Osteoblast (primary cell): ENCODE measurements around the gene DNASE1L3. TPM values are rescaled to one million over a fixed set of nuclear protein-coding genes. Genes with fewer than 3 reads are reported as not detected.

Experiments
- DNase-seq: peaks from one replicate; pipeline ENCODE4 v3.0.0; 2011; ENCODE audit warnings: low spot score, mixed read lengths; ENCODE audit not compliant: insufficient read length; ENCODE audit errors: missing footprints
- H2AFZ ChIP-seq: 2 replicates; pipeline ENCODE4 v1.6.0; 2011; ENCODE audit warnings: mild to moderate bottlenecking, low read length
- H3K27ac ChIP-seq: 2 replicates; pipeline ENCODE4 v1.5.1; 2011; ENCODE audit warnings: mild to moderate bottlenecking, low read depth, low read length, moderate library complexity
- H3K27me3 ChIP-seq: 2 replicates; pipeline ENCODE4 v1.6.0; 2012; ENCODE audit warnings: mild to moderate bottlenecking, control low read depth, inconsistent platforms, low read length, moderate library complexity; ENCODE audit not compliant: insufficient read depth
- H3K36me3 ChIP-seq: 2 replicates; pipeline ENCODE4 v1.5.1; 2011; ENCODE audit warnings: mild to moderate bottlenecking, low read length, control low read depth, moderate library complexity; ENCODE audit not compliant: insufficient read depth
- H3K4me1 ChIP-seq: 2 replicates; pipeline ENCODE4 v1.5.1; 2011; ENCODE audit warnings: mild to moderate bottlenecking, low read length, control low read depth, moderate library complexity; ENCODE audit not compliant: insufficient read depth
- H3K4me2 ChIP-seq: 2 replicates; pipeline ENCODE4 v1.6.0; 2011; ENCODE audit warnings: mild to moderate bottlenecking, low read length; ENCODE audit not compliant: insufficient read depth
- H3K4me3 ChIP-seq: fragments of 200-600 bp; sonication (generic); 3 replicates; pipeline ENCODE4 v1.5.1; 2012; ENCODE audit warnings: mild to moderate bottlenecking, low read length, inconsistent platforms; ENCODE audit not compliant: insufficient read depth
- H3K79me2 ChIP-seq: 2 replicates; pipeline ENCODE4 v1.6.0; 2012; ENCODE audit warnings: mild to moderate bottlenecking, low read length, control low read depth, inconsistent platforms; ENCODE audit not compliant: insufficient read depth
- H3K9me3 ChIP-seq: 2 replicates; pipeline ENCODE4 v1.5.1; 2011; ENCODE audit warnings: low read depth, low read length, control low read depth
- H4K20me1 ChIP-seq: 2 replicates; pipeline ENCODE4 v1.6.0; 2012; ENCODE audit warnings: mild to moderate bottlenecking, low read length, control low read depth; ENCODE audit not compliant: insufficient read depth
- total RNA-seq: library from RNA; depleted of rRNA; stranded (reverse); fragments of >200 nt; gene quantifications from 2 replicates; pipeline ENCODE4 v1.2.3, GENCODE V29; 2012
- TF ChIP-seq, protein P1 (sequence below): IDR thresholded peaks from 2 replicates; pipeline ENCODE4 v1.5.1; 2011; ENCODE audit warnings: mild to moderate bottlenecking, low read depth, low read length, moderate library complexity; ENCODE audit errors: extremely low read depth

Gene DNASE1L3
- total RNA-seq, 1 donor = not detected

DNA sequence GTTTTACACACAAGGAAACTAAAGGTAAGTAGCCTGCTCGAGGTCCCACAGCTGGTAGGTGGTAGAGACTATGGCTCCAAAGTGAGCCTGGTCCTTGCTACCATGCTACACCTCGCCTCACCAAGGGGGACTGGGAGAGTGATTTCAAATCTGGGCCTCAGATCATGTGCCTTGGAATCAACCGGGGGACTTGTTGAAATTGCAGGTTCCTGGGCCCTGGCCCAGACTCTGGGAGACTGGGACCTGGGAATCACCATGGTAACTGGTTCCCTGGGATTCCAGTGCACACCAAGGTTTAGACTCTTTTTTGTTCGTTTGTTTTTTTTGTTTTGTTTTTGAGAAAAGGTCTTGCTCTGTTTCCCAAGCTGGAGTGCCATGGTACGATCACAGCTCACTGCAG lies 21.1 kb downstream of the DNASE1L3 start:
- Histone ChIP-seq H2AFZ (no peak overlapping the region), H3K4me1 (no peaks in the 10 kb centered on the region), H3K27me3 (no peaks in the 10 kb centered on the region), H4K20me1 (no peaks in the 10 kb centered on the region), H3K27ac (no peak overlapping the region), H3K79me2 (no peaks in the 10 kb centered on the region), H3K4me3 (no peak overlapping the region), H3K4me2 (no peak overlapping the region), H3K36me3 (no peaks in the 10 kb centered on the region), H3K9me3 (no peaks in the 10 kb centered on the region)
- no peak for DNase-seq
- TF ChIP-seq, protein P1, sequence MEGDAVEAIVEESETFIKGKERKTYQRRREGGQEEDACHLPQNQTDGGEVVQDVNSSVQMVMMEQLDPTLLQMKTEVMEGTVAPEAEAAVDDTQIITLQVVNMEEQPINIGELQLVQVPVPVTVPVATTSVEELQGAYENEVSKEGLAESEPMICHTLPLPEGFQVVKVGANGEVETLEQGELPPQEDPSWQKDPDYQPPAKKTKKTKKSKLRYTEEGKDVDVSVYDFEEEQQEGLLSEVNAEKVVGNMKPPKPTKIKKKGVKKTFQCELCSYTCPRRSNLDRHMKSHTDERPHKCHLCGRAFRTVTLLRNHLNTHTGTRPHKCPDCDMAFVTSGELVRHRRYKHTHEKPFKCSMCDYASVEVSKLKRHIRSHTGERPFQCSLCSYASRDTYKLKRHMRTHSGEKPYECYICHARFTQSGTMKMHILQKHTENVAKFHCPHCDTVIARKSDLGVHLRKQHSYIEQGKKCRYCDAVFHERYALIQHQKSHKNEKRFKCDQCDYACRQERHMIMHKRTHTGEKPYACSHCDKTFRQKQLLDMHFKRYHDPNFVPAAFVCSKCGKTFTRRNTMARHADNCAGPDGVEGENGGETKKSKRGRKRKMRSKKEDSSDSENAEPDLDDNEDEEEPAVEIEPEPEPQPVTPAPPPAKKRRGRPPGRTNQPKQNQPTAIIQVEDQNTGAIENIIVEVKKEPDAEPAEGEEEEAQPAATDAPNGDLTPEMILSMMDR = no peak

DNA sequence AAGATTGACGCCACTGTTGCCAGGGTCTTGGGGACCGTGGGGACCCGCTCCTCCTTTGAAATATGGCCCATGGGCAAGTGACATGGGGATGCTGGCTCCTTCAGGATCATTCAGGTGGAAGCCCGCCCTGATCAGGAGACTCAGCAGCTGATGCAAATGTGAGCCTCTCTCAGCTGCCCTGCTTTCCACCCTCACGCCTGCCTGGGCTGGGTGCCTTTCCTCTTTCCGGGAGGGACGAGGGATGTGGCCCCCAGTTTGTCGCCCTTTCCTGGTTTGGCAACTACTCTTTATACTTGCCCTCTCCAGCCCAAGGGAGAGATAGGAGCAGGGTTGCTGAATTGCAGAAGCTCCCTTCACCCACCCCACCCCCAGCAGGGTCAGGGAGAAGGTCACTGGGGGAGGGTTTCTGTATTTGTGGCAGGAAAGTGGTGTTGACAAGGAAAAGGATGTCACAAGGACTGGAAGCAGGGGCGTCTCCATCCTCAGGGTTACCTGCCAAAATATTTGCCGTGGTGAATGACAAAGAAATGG lies 21.8 kb downstream of the DNASE1L3 start:
- Histone ChIP-seq H3K4me1 (no peaks in the 10 kb centered on the region), H4K20me1 (no peaks in the 10 kb centered on the region), H3K27ac (no peak overlapping the region), H3K4me2 (no peak overlapping the region), H2AFZ (no peak overlapping the region), H3K4me3 (no peak overlapping the region), H3K79me2 (no peaks in the 10 kb centered on the region), H3K27me3 (no peaks in the 10 kb centered on the region), H3K36me3 (no peaks in the 10 kb centered on the region), H3K9me3 (no peaks in the 10 kb centered on the region)
- TF ChIP-seq, protein P1 = no peak
- DNase-seq = peak; percentile 8

DNA sequence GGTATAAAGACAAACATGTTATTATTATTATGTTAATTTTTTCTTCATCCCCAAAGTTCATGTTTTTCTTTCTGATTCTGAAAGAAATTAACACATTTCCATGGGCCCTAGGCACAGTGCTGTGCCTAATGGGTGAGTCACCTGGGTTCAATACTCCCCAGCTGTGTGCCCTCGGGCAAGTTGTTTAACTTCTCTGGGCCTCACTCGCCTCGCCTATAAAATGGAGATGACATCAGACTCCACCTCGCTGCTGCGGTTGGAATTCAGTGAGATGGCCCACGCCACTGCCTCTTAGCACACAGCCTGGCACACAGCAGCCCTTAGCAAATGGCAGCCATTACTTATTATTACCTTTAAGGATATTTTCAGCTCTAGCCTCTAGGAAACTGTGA lies 22.6 kb downstream of the DNASE1L3 start:
- Histone ChIP-seq H3K36me3 (no peaks in the 10 kb centered on the region), H3K4me3 (no peak overlapping the region), H3K4me1 (no peaks in the 10 kb centered on the region), H4K20me1 (no peaks in the 10 kb centered on the region), H3K79me2 (no peaks in the 10 kb centered on the region), H3K27ac (no peak overlapping the region), H2AFZ (no peak overlapping the region), H3K4me2 (no peak overlapping the region), H3K27me3 (peaks cover 3% of the 10 kb centered on the region), H3K9me3 (no peaks in the 10 kb centered on the region)
- TF ChIP-seq, protein P1 = no peak
- no peak for DNase-seq

DNA sequence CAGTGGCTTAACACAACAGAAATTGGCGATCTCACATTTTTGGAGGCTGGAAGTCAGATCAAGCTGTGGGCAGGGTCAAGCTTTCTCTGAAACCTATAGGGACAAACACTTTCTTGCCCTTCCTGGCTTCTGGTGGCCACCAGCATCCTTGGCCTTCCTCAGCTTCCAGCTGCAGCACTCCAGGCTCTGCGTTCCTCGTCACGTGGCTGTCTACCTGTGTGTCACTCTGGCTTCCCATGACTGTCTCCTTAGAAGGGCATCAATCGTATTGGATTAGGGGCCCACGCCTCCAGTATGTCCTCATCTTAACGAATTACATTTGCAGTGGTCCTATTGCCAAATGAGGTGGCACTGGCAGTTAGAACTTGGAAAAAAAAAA lies 25.8 kb downstream of the DNASE1L3 start:
- Histone ChIP-seq H3K9me3 (no peaks in the 10 kb centered on the region), H3K27me3 (peaks cover 3% of the 10 kb centered on the region), H3K4me2 (no peak overlapping the region), H3K4me3 (no peak overlapping the region), H3K27ac (no peak overlapping the region), H4K20me1 (no peaks in the 10 kb centered on the region), H3K4me1 (no peaks in the 10 kb centered on the region), H2AFZ (no peak overlapping the region), H3K36me3 (no peaks in the 10 kb centered on the region), H3K79me2 (no peaks in the 10 kb centered on the region)
- peak; percentile 5 for DNase-seq
- TF ChIP-seq, protein P1 = no peak
